HL-60 (cell line): ENCODE measurements around the gene OBSL1.

Source experiments
- POLR2AphosphoS5 ChIP-seq: IDR thresholded peaks from 2 replicates; pipeline ENCODE4 v1.6.1; 2012; ENCODE audit warnings: low read depth
- SPI1 ChIP-seq: IDR thresholded peaks from 2 replicates; pipeline ENCODE4 v1.6.1; 2012; ENCODE audit warnings: low read depth, mild to moderate bottlenecking, borderline replicate concordance
- TF ChIP-seq, protein P1 (sequence below): IDR thresholded peaks from one replicate; pipeline ENCODE4 v1.5.1; 2011; ENCODE audit warnings: low read length, control low read depth, inconsistent platforms; ENCODE audit not compliant: insufficient read depth
- TF ChIP-seq, protein P2 (sequence below): IDR thresholded peaks from 2 replicates; pipeline ENCODE4 v1.6.1; 2012; ENCODE audit warnings: low read depth; ENCODE audit not compliant: insufficient replicate concordance

DNA sequence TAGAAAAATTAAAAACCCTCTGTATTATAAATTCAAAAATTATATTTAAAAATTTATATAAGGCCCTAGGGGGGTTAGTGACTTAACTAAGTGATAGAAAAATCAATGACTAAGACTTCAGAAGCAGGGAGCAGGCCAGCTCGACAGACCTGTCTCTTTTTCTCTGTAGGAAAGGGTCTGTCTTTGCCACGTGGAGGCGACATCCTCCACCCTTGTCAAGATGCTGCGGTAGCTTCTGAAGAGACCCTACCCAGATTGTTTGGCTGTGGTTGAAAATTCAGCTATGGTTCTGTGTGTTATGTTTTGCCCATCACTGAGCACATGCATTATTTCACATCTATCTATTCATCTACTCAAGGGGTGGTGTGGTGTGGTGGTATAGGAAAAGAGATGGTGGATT is 47.9 kb upstream of the OBSL1 start:
- TF ChIP-seq, protein P1, sequence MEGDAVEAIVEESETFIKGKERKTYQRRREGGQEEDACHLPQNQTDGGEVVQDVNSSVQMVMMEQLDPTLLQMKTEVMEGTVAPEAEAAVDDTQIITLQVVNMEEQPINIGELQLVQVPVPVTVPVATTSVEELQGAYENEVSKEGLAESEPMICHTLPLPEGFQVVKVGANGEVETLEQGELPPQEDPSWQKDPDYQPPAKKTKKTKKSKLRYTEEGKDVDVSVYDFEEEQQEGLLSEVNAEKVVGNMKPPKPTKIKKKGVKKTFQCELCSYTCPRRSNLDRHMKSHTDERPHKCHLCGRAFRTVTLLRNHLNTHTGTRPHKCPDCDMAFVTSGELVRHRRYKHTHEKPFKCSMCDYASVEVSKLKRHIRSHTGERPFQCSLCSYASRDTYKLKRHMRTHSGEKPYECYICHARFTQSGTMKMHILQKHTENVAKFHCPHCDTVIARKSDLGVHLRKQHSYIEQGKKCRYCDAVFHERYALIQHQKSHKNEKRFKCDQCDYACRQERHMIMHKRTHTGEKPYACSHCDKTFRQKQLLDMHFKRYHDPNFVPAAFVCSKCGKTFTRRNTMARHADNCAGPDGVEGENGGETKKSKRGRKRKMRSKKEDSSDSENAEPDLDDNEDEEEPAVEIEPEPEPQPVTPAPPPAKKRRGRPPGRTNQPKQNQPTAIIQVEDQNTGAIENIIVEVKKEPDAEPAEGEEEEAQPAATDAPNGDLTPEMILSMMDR, result no peak
- TF ChIP-seq POLR2AphosphoS5, result no peak
- TF ChIP-seq, protein P2, sequence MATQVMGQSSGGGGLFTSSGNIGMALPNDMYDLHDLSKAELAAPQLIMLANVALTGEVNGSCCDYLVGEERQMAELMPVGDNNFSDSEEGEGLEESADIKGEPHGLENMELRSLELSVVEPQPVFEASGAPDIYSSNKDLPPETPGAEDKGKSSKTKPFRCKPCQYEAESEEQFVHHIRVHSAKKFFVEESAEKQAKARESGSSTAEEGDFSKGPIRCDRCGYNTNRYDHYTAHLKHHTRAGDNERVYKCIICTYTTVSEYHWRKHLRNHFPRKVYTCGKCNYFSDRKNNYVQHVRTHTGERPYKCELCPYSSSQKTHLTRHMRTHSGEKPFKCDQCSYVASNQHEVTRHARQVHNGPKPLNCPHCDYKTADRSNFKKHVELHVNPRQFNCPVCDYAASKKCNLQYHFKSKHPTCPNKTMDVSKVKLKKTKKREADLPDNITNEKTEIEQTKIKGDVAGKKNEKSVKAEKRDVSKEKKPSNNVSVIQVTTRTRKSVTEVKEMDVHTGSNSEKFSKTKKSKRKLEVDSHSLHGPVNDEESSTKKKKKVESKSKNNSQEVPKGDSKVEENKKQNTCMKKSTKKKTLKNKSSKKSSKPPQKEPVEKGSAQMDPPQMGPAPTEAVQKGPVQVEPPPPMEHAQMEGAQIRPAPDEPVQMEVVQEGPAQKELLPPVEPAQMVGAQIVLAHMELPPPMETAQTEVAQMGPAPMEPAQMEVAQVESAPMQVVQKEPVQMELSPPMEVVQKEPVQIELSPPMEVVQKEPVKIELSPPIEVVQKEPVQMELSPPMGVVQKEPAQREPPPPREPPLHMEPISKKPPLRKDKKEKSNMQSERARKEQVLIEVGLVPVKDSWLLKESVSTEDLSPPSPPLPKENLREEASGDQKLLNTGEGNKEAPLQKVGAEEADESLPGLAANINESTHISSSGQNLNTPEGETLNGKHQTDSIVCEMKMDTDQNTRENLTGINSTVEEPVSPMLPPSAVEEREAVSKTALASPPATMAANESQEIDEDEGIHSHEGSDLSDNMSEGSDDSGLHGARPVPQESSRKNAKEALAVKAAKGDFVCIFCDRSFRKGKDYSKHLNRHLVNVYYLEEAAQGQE, result no peak
- no peak for TF ChIP-seq SPI1
